Dendritic cell treated with granulocyte-macrophage colony-stimulating factor and Interleukin-4, amounts not matched to agents 40 ng/mL and 50 ng/mL, for 4 days (primary cell): ENCODE data around the gene TNFRSF8.

Source experiments
- H3K27ac Mint-ChIP-seq: one replicate; pipeline ENCODE4 v1.8.0; 2022; ENCODE audit warnings: mild to moderate bottlenecking, mixed read lengths
- H3K27me3 Mint-ChIP-seq: one replicate; pipeline ENCODE4 v1.8.0; 2022; ENCODE audit warnings: mild to moderate bottlenecking, mixed read lengths
- H3K36me3 Mint-ChIP-seq: one replicate; pipeline ENCODE4 v1.8.0; 2022; ENCODE audit warnings: low read depth, mixed read lengths
- H3K4me1 Mint-ChIP-seq: one replicate; pipeline ENCODE4 v1.8.0; 2022; ENCODE audit warnings: low read depth, mixed read lengths
- H3K4me3 Mint-ChIP-seq: one replicate; pipeline ENCODE4 v1.8.0; 2022; ENCODE audit warnings: mild to moderate bottlenecking, moderate library complexity, mixed read lengths
- H3K9me3 Mint-ChIP-seq: one replicate; pipeline ENCODE4 v1.8.0; 2022; ENCODE audit warnings: mixed read lengths
- intact Hi-C: fragments of 100-400 bp; cut with micrococcal nuclease; formaldehyde crosslinking; loops from one replicate; pipeline ENCODE4 v1.15.0; 2022

The TNFRSF8 gene

GRCh38 chr1:12063141-12064072 is at the start of gene TNFRSF8:
TSS of gene TNFRSF8 (plus strand) at chr1:12063303. CDS start at chr1:12063599, 296 bp downstream.
- intact Hi-C loops = no loop called here
- Mint-ChIP-seq H3K4me3 (no peak within 1 kb of the TSS), H3K27me3 (peaks cover 69% of the 10 kb centered on the region), H3K9me3 (no peaks in the 10 kb centered on the region), H3K36me3 (no peaks in the 10 kb centered on the region), H3K4me1 (peaks cover 8% of the 10 kb centered on the region), H3K27ac (no peak within 1 kb of the TSS)

- no peaks in the 10 kb centered on the region for H3K4me1 Mint-ChIP-seq
- no peaks in the 10 kb centered on the region for H3K27me3 Mint-ChIP-seq
- no peaks in the 10 kb centered on the region for H3K9me3 Mint-ChIP-seq
- intact Hi-C loops = no loop called here
- no peak overlapping the region for H3K27ac Mint-ChIP-seq
- H3K4me3 Mint-ChIP-seq = no peak overlapping the region
- H3K36me3 Mint-ChIP-seq = peaks cover 51% of the 10 kb centered on the region
Measured at GRCh38 chr1:12014141-12014991, 48.7 kb upstream of the TNFRSF8 start.

GRCh38 chr1:12015001-12015491 is 48.1 kb upstream of the TNFRSF8 start:
- H3K27ac Mint-ChIP-seq = no peak overlapping the region

GRCh38 chr1:12015499-12015898 is 47.6 kb upstream of the TNFRSF8 start:
- Mint-ChIP-seq H3K27me3 (no peaks in the 10 kb centered on the region), H3K4me3 (no peak overlapping the region), H3K9me3 (no peaks in the 10 kb centered on the region), H3K4me1 (no peaks in the 10 kb centered on the region), H3K36me3 (peaks cover 47% of the 10 kb centered on the region), H3K27ac (no peak overlapping the region)
- intact Hi-C loops = no loop called here

More at GRCh38 chr1:12015001-12015491, 48.1 kb upstream of the TNFRSF8 start:
- Mint-ChIP-seq H3K4me1 (no peaks in the 10 kb centered on the region), H3K9me3 (no peaks in the 10 kb centered on the region), H3K36me3 (peaks cover 51% of the 10 kb centered on the region), H3K27me3 (no peaks in the 10 kb centered on the region), H3K4me3 (no peak overlapping the region)
- intact Hi-C loops = no loop called here

- no peaks in the 10 kb centered on the region for H3K27me3 Mint-ChIP-seq
- peaks cover 42% of the 10 kb centered on the region for H3K36me3 Mint-ChIP-seq
- intact Hi-C loops = no loop called here
- no peaks in the 10 kb centered on the region for H3K9me3 Mint-ChIP-seq
- H3K27ac Mint-ChIP-seq = no peak overlapping the region
- no peak overlapping the region for H3K4me3 Mint-ChIP-seq
- H3K4me1 Mint-ChIP-seq = no peaks in the 10 kb centered on the region
Measured at GRCh38 chr1:12016182-12016581, 46.9 kb upstream of the TNFRSF8 start.

GRCh38 chr1:12019858-12020509 is 43.1 kb upstream of the TNFRSF8 start:
- peaks cover 16% of the 10 kb centered on the region for H3K4me1 Mint-ChIP-seq
- H3K27me3 Mint-ChIP-seq = no peaks in the 10 kb centered on the region
- H3K27ac Mint-ChIP-seq = peak overlapping the region; percentile 87
- intact Hi-C loops = loop anchor here (1.0 to 5.0 kb wide), 2 partner anchors 40 to 283 kb away; partner anchors contain the start of genes AGTRAP and MFN2
- peak overlapping the region; percentile 82 for H3K4me3 Mint-ChIP-seq
- no peaks in the 10 kb centered on the region for H3K9me3 Mint-ChIP-seq
- peaks cover 47% of the 10 kb centered on the region for H3K36me3 Mint-ChIP-seq

- Mint-ChIP-seq H3K4me3 (no peak overlapping the region), H3K36me3 (peaks cover 63% of the 10 kb centered on the region), H3K27me3 (no peaks in the 10 kb centered on the region), H3K27ac (no peak overlapping the region), H3K4me1 (peaks cover 16% of the 10 kb centered on the region), H3K9me3 (no peaks in the 10 kb centered on the region)
- intact Hi-C loops = loop anchor here (5.0 kb wide), 1 partner anchor 284 kb away; the partner anchor contains the start of gene AGTRAP
Measured at GRCh38 chr1:12021616-12022015, 41.5 kb upstream of the TNFRSF8 start.

GRCh38 chr1:12022036-12022435 is 41.1 kb upstream of the TNFRSF8 start:
- Mint-ChIP-seq H3K27me3 (no peaks in the 10 kb centered on the region), H3K9me3 (no peaks in the 10 kb centered on the region), H3K27ac (no peak overlapping the region), H3K4me3 (no peak overlapping the region), H3K4me1 (peaks cover 16% of the 10 kb centered on the region), H3K36me3 (peaks cover 67% of the 10 kb centered on the region)
- intact Hi-C loops = loop anchor here (5.0 kb wide), 1 partner anchor 285 kb away; the partner anchor contains the start of gene AGTRAP

GRCh38 chr1:12026586-12026985 is 36.5 kb upstream of the TNFRSF8 start:
- H3K36me3 Mint-ChIP-seq = peaks cover 100% of the 10 kb centered on the region
- H3K27me3 Mint-ChIP-seq = no peaks in the 10 kb centered on the region
- H3K4me3 Mint-ChIP-seq = no peak overlapping the region
- no peaks in the 10 kb centered on the region for H3K9me3 Mint-ChIP-seq
- intact Hi-C loops = no loop called here
- H3K27ac Mint-ChIP-seq = no peak overlapping the region
- H3K4me1 Mint-ChIP-seq = peaks cover 13% of the 10 kb centered on the region

GRCh38 chr1:12028248-12028647 is 34.9 kb upstream of the TNFRSF8 start:
- intact Hi-C loops = no loop called here
- H3K27ac Mint-ChIP-seq = no peak overlapping the region
- H3K27me3 Mint-ChIP-seq = no peaks in the 10 kb centered on the region
- H3K36me3 Mint-ChIP-seq = peaks cover 98% of the 10 kb centered on the region
- no peaks in the 10 kb centered on the region for H3K9me3 Mint-ChIP-seq
- no peak overlapping the region for H3K4me3 Mint-ChIP-seq
- H3K4me1 Mint-ChIP-seq = no peaks in the 10 kb centered on the region

- peaks cover 90% of the 10 kb centered on the region for H3K36me3 Mint-ChIP-seq
- no peaks in the 10 kb centered on the region for H3K27me3 Mint-ChIP-seq
- no peaks in the 10 kb centered on the region for H3K4me1 Mint-ChIP-seq
- no peak overlapping the region for H3K4me3 Mint-ChIP-seq
- H3K9me3 Mint-ChIP-seq = no peaks in the 10 kb centered on the region
- H3K27ac Mint-ChIP-seq = no peak overlapping the region
- intact Hi-C loops = no loop called here
Measured at GRCh38 chr1:12028957-12029511, 34.1 kb upstream of the TNFRSF8 start.

- H3K4me3 Mint-ChIP-seq = no peak overlapping the region
- H3K27ac Mint-ChIP-seq = no peak overlapping the region
- intact Hi-C loops = no loop called here
- no peaks in the 10 kb centered on the region for H3K9me3 Mint-ChIP-seq
- H3K36me3 Mint-ChIP-seq = peaks cover 82% of the 10 kb centered on the region
- no peaks in the 10 kb centered on the region for H3K27me3 Mint-ChIP-seq
- H3K4me1 Mint-ChIP-seq = no peaks in the 10 kb centered on the region
Measured at GRCh38 chr1:12029720-12030339, 33.3 kb upstream of the TNFRSF8 start.
